ENCODE measurements around the gene OXTR.

Gene OXTR

GRCh38 chr3:8777978-8778267 is 8.5 kb upstream of the OXTR start:
- no peak for DNase-seq (ENCODE audit: low read depth, low spot score)
- peaks cover 3% of the 10 kb centered on the region for H3K4me1 ChIP-seq (ENCODE audit: insufficient read depth, insufficient read length)
- no peaks in the 10 kb centered on the region for H3K27me3 ChIP-seq (ENCODE audit: insufficient read depth, insufficient read length)
- H3K9ac ChIP-seq (ENCODE audit: insufficient read length, low read depth) = no peak overlapping the region
- no peak overlapping the region for H3K4me3 ChIP-seq (ENCODE audit: insufficient read length, low read depth)
- H3K36me3 ChIP-seq (ENCODE audit: insufficient read depth, insufficient read length, low read length) = no peaks in the 10 kb centered on the region
- no peak for TF ChIP-seq SUZ12 (IDR thresholded peaks at IDR 0.05; ENCODE audit: extremely low read depth, insufficient read depth, insufficient read length)
- no peak for TF ChIP-seq YY1 (IDR thresholded peaks at IDR 0.05; ENCODE audit: insufficient read depth, insufficient read length)
- TF ChIP-seq ZNF274 (IDR thresholded peaks at IDR 0.05; ENCODE audit: low read depth, low read length) = no peak
- no peaks in the 10 kb centered on the region for H3K9me3 ChIP-seq (ENCODE audit: insufficient read depth, low read length)

GRCh38 chr3:8777201-8777977 is 8.0 kb upstream of the OXTR start:
- no peak overlapping the region for H3K4me3 ChIP-seq (ENCODE audit: insufficient read length, low read depth)
- no peak for DNase-seq (ENCODE audit: low read depth, low spot score)
- TF ChIP-seq ZNF274 (IDR thresholded peaks at IDR 0.05; ENCODE audit: low read depth, low read length) (no peak), SUZ12 (IDR thresholded peaks at IDR 0.05; ENCODE audit: extremely low read depth, insufficient read depth, insufficient read length) (no peak), YY1 (IDR thresholded peaks at IDR 0.05; ENCODE audit: insufficient read depth, insufficient read length) (no peak)
- no peak overlapping the region for H3K9ac ChIP-seq (ENCODE audit: insufficient read length, low read depth)
- no peaks in the 10 kb centered on the region for H3K36me3 ChIP-seq (ENCODE audit: insufficient read depth, insufficient read length, low read length)
- H3K27me3 ChIP-seq (ENCODE audit: insufficient read depth, insufficient read length) = no peaks in the 10 kb centered on the region
- no peaks in the 10 kb centered on the region for H3K9me3 ChIP-seq (ENCODE audit: insufficient read depth, low read length)
- peaks cover 3% of the 10 kb centered on the region for H3K4me1 ChIP-seq (ENCODE audit: insufficient read depth, insufficient read length)

- DNase-seq (ENCODE audit: low read depth, low spot score) = no peak
- peaks cover 3% of the 10 kb centered on the region for H3K4me1 ChIP-seq (ENCODE audit: insufficient read depth, insufficient read length)
- H3K9ac ChIP-seq (ENCODE audit: insufficient read length, low read depth) = no peak overlapping the region
- no peaks in the 10 kb centered on the region for H3K27me3 ChIP-seq (ENCODE audit: insufficient read depth, insufficient read length)
- no peak overlapping the region for H3K4me3 ChIP-seq (ENCODE audit: insufficient read length, low read depth)
- no peaks in the 10 kb centered on the region for H3K36me3 ChIP-seq (ENCODE audit: insufficient read depth, insufficient read length, low read length)
- TF ChIP-seq ZNF274 (IDR thresholded peaks at IDR 0.05; ENCODE audit: low read depth, low read length) = no peak
- TF ChIP-seq YY1 (IDR thresholded peaks at IDR 0.05; ENCODE audit: insufficient read depth, insufficient read length) = no peak
- TF ChIP-seq SUZ12 (IDR thresholded peaks at IDR 0.05; ENCODE audit: extremely low read depth, insufficient read depth, insufficient read length) = no peak
- H3K9me3 ChIP-seq (ENCODE audit: insufficient read depth, low read length) = no peaks in the 10 kb centered on the region
Measured at GRCh38 chr3:8776406-8776805, 7.0 kb upstream of the OXTR start.

GRCh38 chr3:8775602-8776001 is 6.2 kb upstream of the OXTR start:
- Histone ChIP-seq H3K27me3 (ENCODE audit: insufficient read depth, insufficient read length) (no peaks in the 10 kb centered on the region), H3K9ac (ENCODE audit: insufficient read length, low read depth) (no peak overlapping the region), H3K9me3 (ENCODE audit: insufficient read depth, low read length) (no peaks in the 10 kb centered on the region), H3K36me3 (ENCODE audit: insufficient read depth, insufficient read length, low read length) (no peaks in the 10 kb centered on the region), H3K4me3 (ENCODE audit: insufficient read length, low read depth) (no peak overlapping the region), H3K4me1 (ENCODE audit: insufficient read depth, insufficient read length) (peaks cover 3% of the 10 kb centered on the region)
- DNase-seq (ENCODE audit: low read depth, low spot score) = no peak
- no peak for TF ChIP-seq YY1 (IDR thresholded peaks at IDR 0.05; ENCODE audit: insufficient read depth, insufficient read length)
- no peak for TF ChIP-seq ZNF274 (IDR thresholded peaks at IDR 0.05; ENCODE audit: low read depth, low read length)
- no peak for TF ChIP-seq SUZ12 (IDR thresholded peaks at IDR 0.05; ENCODE audit: extremely low read depth, insufficient read depth, insufficient read length)

GRCh38 chr3:8775181-8775580 is 5.8 kb upstream of the OXTR start:
- no peak for DNase-seq (ENCODE audit: low read depth, low spot score)
- H3K27me3 ChIP-seq (ENCODE audit: insufficient read depth, insufficient read length) = peaks cover under 1% of the 10 kb centered on the region
- no peak for TF ChIP-seq SUZ12 (IDR thresholded peaks at IDR 0.05; ENCODE audit: extremely low read depth, insufficient read depth, insufficient read length)
- TF ChIP-seq ZNF274 (IDR thresholded peaks at IDR 0.05; ENCODE audit: low read depth, low read length) = no peak
- TF ChIP-seq YY1 (IDR thresholded peaks at IDR 0.05; ENCODE audit: insufficient read depth, insufficient read length) = no peak
- H3K36me3 ChIP-seq (ENCODE audit: insufficient read depth, insufficient read length, low read length) = no peaks in the 10 kb centered on the region
- H3K9me3 ChIP-seq (ENCODE audit: insufficient read depth, low read length) = no peaks in the 10 kb centered on the region
- no peak overlapping the region for H3K9ac ChIP-seq (ENCODE audit: insufficient read length, low read depth)
- H3K4me1 ChIP-seq (ENCODE audit: insufficient read depth, insufficient read length) = peaks cover 3% of the 10 kb centered on the region
- no peak overlapping the region for H3K4me3 ChIP-seq (ENCODE audit: insufficient read length, low read depth)

GRCh38 chr3:8773941-8774542 is 4.6 kb upstream of the OXTR start:
- TF ChIP-seq YY1 (IDR thresholded peaks at IDR 0.05; ENCODE audit: insufficient read depth, insufficient read length) (no peak), ZNF274 (IDR thresholded peaks at IDR 0.05; ENCODE audit: low read depth, low read length) (no peak), SUZ12 (IDR thresholded peaks at IDR 0.05; ENCODE audit: extremely low read depth, insufficient read depth, insufficient read length) (no peak)
- H3K4me1 ChIP-seq (ENCODE audit: insufficient read depth, insufficient read length) = peaks cover 3% of the 10 kb centered on the region
- H3K9me3 ChIP-seq (ENCODE audit: insufficient read depth, low read length) = no peaks in the 10 kb centered on the region
- DNase-seq (ENCODE audit: low read depth, low spot score) = no peak
- H3K36me3 ChIP-seq (ENCODE audit: insufficient read depth, insufficient read length, low read length) = no peaks in the 10 kb centered on the region
- no peak overlapping the region for H3K4me3 ChIP-seq (ENCODE audit: insufficient read length, low read depth)
- H3K9ac ChIP-seq (ENCODE audit: insufficient read length, low read depth) = no peak overlapping the region
- peaks cover 11% of the 10 kb centered on the region for H3K27me3 ChIP-seq (ENCODE audit: insufficient read depth, insufficient read length)

GRCh38 chr3:8768364-8769087 is 887 bp downstream of the OXTR start:
- H3K4me3 ChIP-seq (ENCODE audit: insufficient read length, low read depth) = peak overlapping the region; percentile 35
- no peaks in the 10 kb centered on the region for H3K9me3 ChIP-seq (ENCODE audit: insufficient read depth, low read length)
- H3K9ac ChIP-seq (ENCODE audit: insufficient read length, low read depth) = peak overlapping the region; percentile 70
- peaks cover 4% of the 10 kb centered on the region for H3K4me1 ChIP-seq (ENCODE audit: insufficient read depth, insufficient read length)
- peaks cover 20% of the 10 kb centered on the region for H3K36me3 ChIP-seq (ENCODE audit: insufficient read depth, insufficient read length, low read length)
- peak; percentile 41 for TF ChIP-seq SUZ12 (IDR thresholded peaks at IDR 0.05; ENCODE audit: extremely low read depth, insufficient read depth, insufficient read length)
- no peak for TF ChIP-seq ZNF274 (IDR thresholded peaks at IDR 0.05; ENCODE audit: low read depth, low read length)
- peaks cover 50% of the 10 kb centered on the region for H3K27me3 ChIP-seq (ENCODE audit: insufficient read depth, insufficient read length)
- no peak for DNase-seq (ENCODE audit: low read depth, low spot score)
